Measurements from ENCODE around the gene OR2M4.

DNA sequence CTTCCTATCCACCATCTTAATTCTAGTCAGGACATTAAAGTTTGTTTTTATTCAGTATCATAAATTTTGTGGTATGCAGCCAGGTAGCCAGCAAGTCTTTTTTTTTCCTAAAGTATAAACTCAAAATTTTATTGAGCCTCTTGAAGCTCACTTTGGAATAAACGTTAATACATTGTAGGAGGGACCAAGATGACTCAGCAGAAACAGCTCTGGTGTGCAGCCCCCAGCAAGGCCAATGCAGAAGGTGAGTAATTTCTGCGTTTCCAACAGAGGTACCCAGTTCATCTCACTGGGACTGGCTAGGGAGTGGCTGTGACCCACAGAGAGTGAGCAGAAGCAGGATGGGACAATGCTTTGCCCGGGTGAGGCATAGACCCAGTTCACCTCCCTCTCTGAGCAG lies 43.9 kb upstream of the OR2M4 start:
- TF ChIP-seq, protein P1, sequence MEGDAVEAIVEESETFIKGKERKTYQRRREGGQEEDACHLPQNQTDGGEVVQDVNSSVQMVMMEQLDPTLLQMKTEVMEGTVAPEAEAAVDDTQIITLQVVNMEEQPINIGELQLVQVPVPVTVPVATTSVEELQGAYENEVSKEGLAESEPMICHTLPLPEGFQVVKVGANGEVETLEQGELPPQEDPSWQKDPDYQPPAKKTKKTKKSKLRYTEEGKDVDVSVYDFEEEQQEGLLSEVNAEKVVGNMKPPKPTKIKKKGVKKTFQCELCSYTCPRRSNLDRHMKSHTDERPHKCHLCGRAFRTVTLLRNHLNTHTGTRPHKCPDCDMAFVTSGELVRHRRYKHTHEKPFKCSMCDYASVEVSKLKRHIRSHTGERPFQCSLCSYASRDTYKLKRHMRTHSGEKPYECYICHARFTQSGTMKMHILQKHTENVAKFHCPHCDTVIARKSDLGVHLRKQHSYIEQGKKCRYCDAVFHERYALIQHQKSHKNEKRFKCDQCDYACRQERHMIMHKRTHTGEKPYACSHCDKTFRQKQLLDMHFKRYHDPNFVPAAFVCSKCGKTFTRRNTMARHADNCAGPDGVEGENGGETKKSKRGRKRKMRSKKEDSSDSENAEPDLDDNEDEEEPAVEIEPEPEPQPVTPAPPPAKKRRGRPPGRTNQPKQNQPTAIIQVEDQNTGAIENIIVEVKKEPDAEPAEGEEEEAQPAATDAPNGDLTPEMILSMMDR (conservative IDR thresholded peaks at IDR 0.05): no peak
- TF ChIP-seq ZFX (IDR thresholded peaks at IDR 0.05): no peak

All from C4-2B (cell line).